ENCODE data around the gene PDGFD.
"Not testable (repeated sequence)": the region's sequence is repeated elsewhere in the genome, so short reads cannot be mapped to it uniquely, and the experiment has no call there.

DNA sequence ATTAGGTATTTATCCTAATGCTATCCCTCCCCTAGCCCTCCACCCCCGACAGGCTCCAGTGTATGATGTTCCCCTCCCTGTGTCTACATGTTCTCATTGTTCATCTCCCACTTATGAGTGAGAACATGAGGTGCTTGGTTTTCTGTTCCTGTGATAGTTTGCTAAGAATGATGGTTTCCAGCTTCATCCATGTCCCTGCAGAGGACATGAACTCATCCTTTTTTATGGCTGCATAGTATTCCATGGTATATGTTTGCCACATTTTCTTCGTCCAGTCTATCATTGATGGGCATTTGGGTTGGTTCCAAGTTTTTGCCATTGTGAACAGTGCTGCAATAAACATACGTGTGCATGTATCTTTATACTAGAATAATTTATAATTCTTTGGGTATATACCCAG is 117.1 kb downstream of the PDGFD start:
- not testable (repeated sequence) for TF ChIP-seq POLR2A (IDR thresholded peaks at IDR 0.05)
- TF ChIP-seq, protein P1, sequence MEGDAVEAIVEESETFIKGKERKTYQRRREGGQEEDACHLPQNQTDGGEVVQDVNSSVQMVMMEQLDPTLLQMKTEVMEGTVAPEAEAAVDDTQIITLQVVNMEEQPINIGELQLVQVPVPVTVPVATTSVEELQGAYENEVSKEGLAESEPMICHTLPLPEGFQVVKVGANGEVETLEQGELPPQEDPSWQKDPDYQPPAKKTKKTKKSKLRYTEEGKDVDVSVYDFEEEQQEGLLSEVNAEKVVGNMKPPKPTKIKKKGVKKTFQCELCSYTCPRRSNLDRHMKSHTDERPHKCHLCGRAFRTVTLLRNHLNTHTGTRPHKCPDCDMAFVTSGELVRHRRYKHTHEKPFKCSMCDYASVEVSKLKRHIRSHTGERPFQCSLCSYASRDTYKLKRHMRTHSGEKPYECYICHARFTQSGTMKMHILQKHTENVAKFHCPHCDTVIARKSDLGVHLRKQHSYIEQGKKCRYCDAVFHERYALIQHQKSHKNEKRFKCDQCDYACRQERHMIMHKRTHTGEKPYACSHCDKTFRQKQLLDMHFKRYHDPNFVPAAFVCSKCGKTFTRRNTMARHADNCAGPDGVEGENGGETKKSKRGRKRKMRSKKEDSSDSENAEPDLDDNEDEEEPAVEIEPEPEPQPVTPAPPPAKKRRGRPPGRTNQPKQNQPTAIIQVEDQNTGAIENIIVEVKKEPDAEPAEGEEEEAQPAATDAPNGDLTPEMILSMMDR (IDR thresholded peaks at IDR 0.05) = not testable (repeated sequence)

All from thyroid gland (tissue), 4 donors.